HG03095 (cell line): Measurements from ENCODE around the gene IL23R.
A peak's percentile ranks its signal among the peaks of the same experiment; 100 is the strongest.

ENCODE experiments used
- ATAC-seq: cut with Tn5 transposase; IDR thresholded peaks from one replicate; pipeline ENCODE4 v1.9.1; 2021; ENCODE audit warnings: moderate library complexity; ENCODE audit not compliant: unreplicated experiment

Gene IL23R

GRCh38 chr1:67294836-67295617 is 128.8 kb downstream of the IL23R start:
- no peak for ATAC-seq

DNA sequence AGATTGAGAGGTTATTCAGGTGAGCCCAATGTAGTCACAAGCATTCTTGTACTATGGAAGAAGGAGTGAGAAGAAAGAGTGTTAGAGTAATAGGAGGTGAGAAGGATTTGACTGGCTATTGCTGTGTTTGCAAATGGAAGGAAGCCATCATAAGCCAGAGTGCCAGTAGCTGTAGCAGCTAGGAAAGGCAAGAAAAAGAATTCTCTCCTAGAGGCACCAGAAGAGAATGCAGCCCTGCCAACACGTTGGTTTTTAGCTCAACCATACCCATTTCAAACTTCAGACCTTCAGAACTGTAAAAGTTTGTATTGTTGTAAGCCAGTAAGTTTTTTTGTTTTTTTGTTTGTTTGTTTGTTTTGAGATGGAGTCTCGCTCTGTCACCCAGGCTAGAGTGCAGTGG is 132.5 kb downstream of the IL23R start:
- ATAC-seq = no peak

DNA sequence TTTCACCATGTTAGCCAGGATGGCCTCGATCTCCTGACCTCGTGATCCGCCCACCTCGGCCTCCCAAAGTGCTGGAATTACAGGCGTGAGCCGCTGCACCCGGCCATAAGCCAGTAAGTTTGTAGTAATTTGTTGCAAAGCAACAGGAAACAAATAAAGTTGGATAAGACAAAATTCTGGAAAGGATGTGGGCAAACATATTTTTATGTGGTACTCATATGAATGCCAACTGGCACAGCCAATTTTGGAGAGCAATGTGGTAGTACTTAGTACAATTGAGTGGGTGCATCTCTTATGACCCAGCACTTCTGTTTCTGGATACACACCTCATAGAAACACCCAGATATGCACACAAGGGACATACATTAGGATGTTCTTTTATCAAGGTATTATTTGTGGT is 133.0 kb downstream of the IL23R start:
- ATAC-seq = no peak

DNA sequence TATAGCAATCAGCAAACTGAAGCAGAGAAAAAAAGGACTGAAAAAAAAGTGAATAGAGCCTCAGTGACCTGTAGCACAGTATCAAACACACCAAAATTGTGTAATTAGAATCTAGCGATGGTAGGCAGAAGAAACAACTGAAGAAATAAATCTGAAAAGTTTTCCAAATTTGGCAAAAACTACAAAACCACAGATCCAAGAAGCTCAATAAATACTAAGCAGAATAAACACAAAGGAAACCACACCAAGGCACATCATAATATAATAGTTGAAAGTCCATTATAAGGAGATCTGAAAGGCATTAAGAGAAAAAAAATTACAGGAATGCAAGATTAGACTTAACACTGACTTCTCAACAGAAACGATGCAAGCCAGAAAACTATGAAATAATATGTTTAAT is 134.3 kb downstream of the IL23R start:
- no peak for ATAC-seq

- no peak for ATAC-seq
These were observed 137.8 kb downstream of the IL23R start for GRCh38 chr1:67304023-67304422.

- no peak for ATAC-seq
These were observed 140.3 kb downstream of the IL23R start for GRCh38 chr1:67306547-67306946.

DNA sequence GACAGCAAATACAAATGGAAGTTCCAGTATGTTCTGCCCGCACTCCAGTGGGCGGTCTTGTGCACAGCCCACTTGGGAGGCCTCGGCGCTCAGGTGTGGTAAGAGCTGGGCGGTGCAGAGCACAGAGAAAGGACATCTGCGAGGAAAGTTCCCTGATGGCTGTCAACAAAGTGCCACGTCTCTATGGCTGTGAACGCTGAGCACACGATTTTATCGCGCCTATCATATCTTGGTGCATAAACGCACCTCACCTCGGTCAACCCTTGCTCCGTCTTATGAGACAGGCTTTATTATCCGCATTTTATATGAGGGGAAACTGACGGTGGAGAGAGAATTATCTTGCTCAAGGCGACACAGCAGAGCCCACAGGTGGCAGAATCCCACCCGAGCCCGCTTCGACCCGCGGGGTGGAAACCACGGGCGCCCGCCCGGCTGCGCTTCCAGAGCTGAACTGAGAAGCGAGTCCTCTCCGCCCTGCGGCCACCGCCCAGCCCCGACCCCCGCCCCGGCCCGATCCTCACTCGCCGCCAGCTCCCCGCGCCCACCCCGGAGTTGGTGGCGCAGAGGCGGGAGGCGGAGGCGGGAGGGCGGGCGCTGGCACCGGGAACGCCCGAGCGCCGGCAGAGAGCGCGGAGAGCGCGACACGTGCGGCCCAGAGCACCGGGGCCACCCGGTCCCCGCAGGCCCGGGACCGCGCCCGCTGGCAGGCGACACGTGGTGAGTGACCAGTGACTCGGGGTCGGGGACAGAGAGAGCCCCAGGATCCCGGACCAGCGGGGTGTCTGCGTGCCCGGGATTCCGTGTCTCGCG is 141.2 kb downstream of the IL23R start, which contains the start of gene IL12RB2:
IL12RB2 (plus strand) TSS at position 623 of the 810 bp plus-strand sequence. CDS start 12,496 bp downstream, outside the sequence.
- ATAC-seq = peak; percentile 47

GRCh38 chr1:67308136-67308535 is 141.9 kb downstream of the IL23R start:
- no peak for ATAC-seq
